Prostate gland (tissue), 2 donors: ENCODE data around the gene CYFIP1. TPM values are rescaled to one million over a fixed set of nuclear protein-coding genes. Genes with fewer than 3 reads are reported as not detected.

Experiments used
- DNase-seq: peaks from one replicate; pipeline ENCODE4 v3.0.0-alpha.2; 2019; ENCODE audit warnings: low spot score
- H3K27ac ChIP-seq, 2 donors: fragments of 200-600 bp; sonication (generic); 2 replicates each; pipeline ENCODE4 v1.5.1; 2017 to 2019
- H3K27me3 ChIP-seq: fragments of 200-600 bp; sonication (generic); replicated peaks from 2 replicates; pipeline ENCODE4 v1.5.1; 2019; ENCODE audit not compliant: insufficient read depth
- H3K36me3 ChIP-seq, 2 donors: fragments of 200-600 bp; sonication (generic); 1 replicate in 1 of 2; 2 replicates in 1 of 2; pipeline versions ENCODE4 v1.5.1 to v1.8.1; 2017 to 2019
- H3K4me1 ChIP-seq: fragments of 200-600 bp; sonication (generic); replicated peaks from 2 replicates; pipeline ENCODE4 v1.5.1; 2019
- H3K4me3 ChIP-seq, 2 donors: fragments of 200-600 bp; sonication (generic); 2 replicates each; pipeline ENCODE4 v1.5.1; 2017 to 2019
- H3K9me3 ChIP-seq: fragments of 200-600 bp; sonication (generic); 2 replicates; pipeline ENCODE4 v1.5.1; 2017
- CTCF ChIP-seq, 4 experiments: fragments of 200-600 bp in 2 of 4; fragments of 450-650 bp in 2 of 4; sonication (generic) in 2 of 4; IDR thresholded peaks; 1 replicate in 3 of 4; 2 replicates in 1 of 4; pipeline ENCODE4 v1.5.1; 2016 to 2019; ENCODE audit warnings: antibody characterized with exemption in 4 of 4, mild to moderate bottlenecking in 2 of 4, moderate library complexity in 2 of 4
- POLR2A ChIP-seq: fragments of 450-650 bp; IDR thresholded peaks from one replicate; pipeline ENCODE4 v1.6.1; 2016; ENCODE audit warnings: antibody characterized with exemption, mild to moderate bottlenecking
- POLR2AphosphoS5 ChIP-seq: sonication (generic); formaldehyde crosslinking; IDR thresholded peaks from one replicate; pipeline ENCODE4 v1.6.1; 2017; ENCODE audit warnings: antibody characterized with exemption
- WGBS: methylation state at CpG from one replicate; pipeline ENCODE4 v1.1.5; 2018; 5-methylcytosine and 5-hydroxymethylcytosine counted together
- intact Hi-C: fragments of 100-400 bp; cut with DNase I; formaldehyde crosslinking; loops from one replicate; pipeline ENCODE4 v1.14.2; 2022
- total RNA-seq, 2 donors: library from RNA; depleted of rRNA; stranded (reverse); fragments of >200 nt; gene quantifications; one replicate each; pipeline ENCODE4 v1.1.0, GENCODE V29; 2016

The CYFIP1 gene
- total RNA-seq, 2 donors from 2014 or later: 97.1 to 121 TPM

- Histone ChIP-seq H3K9me3 (no peaks in the 10 kb centered on the region), H3K4me1 (no peaks in the 10 kb centered on the region), H3K36me3 (peaks cover 0 to 6% of the 10 kb centered on the region in 2 donors), H3K4me3 (no peak overlapping the region), H3K27me3 (no peaks in the 10 kb centered on the region), H3K27ac (no peak overlapping the region)
- intact Hi-C loops: no loop called here
- DNase-seq: no peak
- TF ChIP-seq POLR2A (no peak), POLR2AphosphoS5 (no peak), CTCF (IDR thresholded peaks at IDR 0.05) (no peak)
- WGBS: 76% methylated on average over 9 of the region's 9 CpGs
Observed at GRCh38 chr15:22933641-22934061, 46.5 kb downstream of the CYFIP1 start.

GRCh38 chr15:22931784-22932536 lies 48.2 kb downstream of the CYFIP1 start:
- H3K27ac ChIP-seq: no peak overlapping the region
- no peak for DNase-seq
- no peaks in the 10 kb centered on the region for H3K9me3 ChIP-seq
- TF ChIP-seq CTCF (IDR thresholded peaks at IDR 0.05): no peak
- TF ChIP-seq POLR2A: no peak
- TF ChIP-seq POLR2AphosphoS5: no peak
- WGBS: 89% methylated on average over 28 of the region's 28 CpGs
- intact Hi-C loops: no loop called here
- peaks cover 0 to 6% of the 10 kb centered on the region in 2 donors for H3K36me3 ChIP-seq
- H3K4me1 ChIP-seq: no peaks in the 10 kb centered on the region
- H3K4me3 ChIP-seq: no peak overlapping the region
- no peaks in the 10 kb centered on the region for H3K27me3 ChIP-seq

- Histone ChIP-seq H3K36me3 (peaks cover 0 to 6% of the 10 kb centered on the region in 2 donors), H3K27me3 (no peaks in the 10 kb centered on the region), H3K4me3 (no peak overlapping the region), H3K27ac (no peak overlapping the region), H3K9me3 (no peaks in the 10 kb centered on the region), H3K4me1 (no peaks in the 10 kb centered on the region)
- WGBS: 30% methylated on average over 10 of the region's 10 CpGs
- intact Hi-C loops: no loop called here
- TF ChIP-seq POLR2AphosphoS5: peak; percentile 39
- no peak for TF ChIP-seq CTCF (IDR thresholded peaks at IDR 0.05)
- TF ChIP-seq POLR2A: no peak
- DNase-seq: peak; percentile 55
Observed at GRCh38 chr15:22930782-22931484, 49.2 kb downstream of the CYFIP1 start.

- Histone ChIP-seq H3K9me3 (no peaks in the 10 kb centered on the region), H3K36me3 (peaks cover 0 to 6% of the 10 kb centered on the region in 2 donors), H3K4me1 (no peaks in the 10 kb centered on the region), H3K27me3 (no peaks in the 10 kb centered on the region), H3K27ac (no peak overlapping the region), H3K4me3 (no peak overlapping the region)
- no peak for DNase-seq
- no peak for TF ChIP-seq POLR2A
- TF ChIP-seq CTCF (IDR thresholded peaks at IDR 0.05): no peak
- TF ChIP-seq POLR2AphosphoS5: no peak
- intact Hi-C loops: no loop called here
- WGBS: 96% methylated on average over 25 of the region's 25 CpGs
Observed at GRCh38 chr15:22927761-22928160, 52.4 kb downstream of the CYFIP1 start.
